ENCODE results near the gene MTREX. TPM values are rescaled to one million over a fixed set of nuclear protein-coding genes. Genes with fewer than 3 reads are reported as not detected.

The MTREX gene
- polyA plus RNA-seq, 2 of the 4 experiments (the other 2 are of a cell fraction) = 74.8 to 99.8 TPM

GRCh38 chr5:55306641-55307382, 977 bp upstream of the MTREX start:
- CTCF ChIA-PET = interaction anchor here (0.7 to 1.9 kb wide), 9 partner anchors 9 to 386 kb away, joined by 3 to 6 read pairs (median 3); no protein-coding TSS in a partner anchor
- POLR2A ChIA-PET = interaction anchor here (0.6 to 1.7 kb wide), 9 partner anchors 8 to 1919 kb away, joined by 3 to 22 read pairs (median 4); partner anchors contain the start of gene CCNO
- peak in 1 of 2 experiments; percentile 23 for DNase-seq (ENCODE audit: low read depth in 1 of 2, low spot score in 1 of 2)
- Histone ChIP-seq H3K4me3 (peak overlapping the region; percentile 97), H3K4me2 (peak overlapping the region; percentile 98), H3K27ac (peak overlapping the region; percentile 91 to 96), H3K9me3 (no peaks in the 10 kb centered on the region), H3K4me1 (peaks cover 43% of the 10 kb centered on the region)
- no peak for FAIRE-seq
- TF ChIP-seq BCL3 (IDR thresholded peaks at IDR 0.05) = no peak
- TF ChIP-seq MAFK (IDR thresholded peaks at IDR 0.05; ENCODE audit: partially characterized antibody) = peak; percentile 29
- ATAC-seq = peak; percentile 36 to 41; a peak in 5 of 6 replicates
- 3% methylated on average over 12 of the region's 12 CpGs for WGBS (ENCODE audit: missing lambda C conversion rate)

- Histone ChIP-seq H3K27ac (peak overlapping the region; percentile 91 to 96), H3K4me1 (peaks cover 32% of the 10 kb centered on the region), H3K4me2 (peak overlapping the region; percentile 93), H3K4me3 (peak overlapping the region; percentile 97), H3K9me3 (no peaks in the 10 kb centered on the region)
- 2% methylated on average over 13 of the region's 13 CpGs for WGBS (ENCODE audit: missing lambda C conversion rate)
- peak; percentile 39 to 46 for DNase-seq (ENCODE audit: low read depth in 1 of 2, low spot score in 1 of 2)
- POLR2A ChIA-PET = interaction anchor here (0.7 to 1.7 kb wide), 5 partner anchors 9 to 98 kb away, joined by 3 to 22 read pairs (median 4); partner anchors contain the start of gene CCNO
- FAIRE-seq = peak; percentile 85
- peak; percentile 26; the same call in 1 of the 3 replicates for TF ChIP-seq CTCF (IDR thresholded peaks at IDR 0.05)
- no peak for TF ChIP-seq EHF (CRISPR knock-in tag; IDR thresholded peaks at IDR 0.05)
- CTCF ChIA-PET = interaction anchor here (0.6 to 1.9 kb wide), 9 partner anchors 10 to 384 kb away, joined by 3 to 6 read pairs (median 4); no protein-coding TSS in a partner anchor
- peak; percentile 36 to 37; a peak in 3 of 6 replicates for ATAC-seq
These were observed 556 bp downstream of the MTREX start for GRCh38 chr5:55308254-55308836.

- no peak overlapping the region for H3K4me2 ChIP-seq
- H3K9me3 ChIP-seq = no peaks in the 10 kb centered on the region
- 83% methylated on average over 5 of the region's 5 CpGs for WGBS (ENCODE audit: missing lambda C conversion rate)
- no peak for TF ChIP-seq HDAC2 (IDR thresholded peaks at IDR 0.05)
- no peak for TF ChIP-seq MAX (IDR thresholded peaks at IDR 0.05)
- TF ChIP-seq SMC3 (IDR thresholded peaks at IDR 0.05) = no peak
- no peak for TF ChIP-seq RARB (CRISPR knock-in tag; IDR thresholded peaks at IDR 0.05)
- TF ChIP-seq MAFK (IDR thresholded peaks at IDR 0.05; ENCODE audit: partially characterized antibody) = no peak
- no peak for TF ChIP-seq EP300 (IDR thresholded peaks at IDR 0.05)
- TF ChIP-seq ZFP36 (IDR thresholded peaks at IDR 0.05; ENCODE audit: borderline replicate concordance, partially characterized antibody) = no peak
- no peak for TF ChIP-seq REST (IDR thresholded peaks at IDR 0.05)
- POLR2A ChIA-PET = no interaction called here
- H3K4me1 ChIP-seq = peaks cover 16% of the 10 kb centered on the region; the same call in 2 of the 3 replicates
- CTCF ChIA-PET = no interaction called here
- no peak overlapping the region for H3K27ac ChIP-seq
- ATAC-seq = no peak
- no peak for FAIRE-seq
- no peak for DNase-seq (ENCODE audit: low read depth in 1 of 2, low spot score in 1 of 2)
- no peak overlapping the region for H3K4me3 ChIP-seq
These were observed 6.3 kb downstream of the MTREX start for GRCh38 chr5:55313870-55314617.
